Vagina (tissue), 2 donors: Measurements from ENCODE around the gene MBD3L5.

Source experiments
- POLR2A ChIP-seq, 2 donors: fragments of 450-650 bp; IDR thresholded peaks; one replicate each; pipeline ENCODE4 v1.6.1; 2017; ENCODE audit warnings: antibody characterized with exemption in 2 of 2, mild to moderate bottlenecking in 2 of 2, moderate library complexity in 2 of 2
- POLR2AphosphoS5 ChIP-seq, 2 donors: sonication (generic); formaldehyde crosslinking; IDR thresholded peaks; one replicate each; pipeline ENCODE4 v1.9.0; 2017; ENCODE audit warnings: antibody characterized with exemption in 2 of 2, mild to moderate bottlenecking in 2 of 2, low read depth in 1 of 2; ENCODE audit not compliant: insufficient read depth in 1 of 2
- TF ChIP-seq, protein P1 (sequence below), 3 experiments: fragments of 450-650 bp in 2 of 3; fragments of 200-600 bp in 1 of 3; sonication (generic) in 1 of 3; IDR thresholded peaks; one replicate each; pipeline ENCODE4 v1.5.1; 2017 to 2019; ENCODE audit warnings: antibody characterized with exemption in 3 of 3, mild to moderate bottlenecking in 2 of 3, moderate library complexity in 2 of 3

DNA sequence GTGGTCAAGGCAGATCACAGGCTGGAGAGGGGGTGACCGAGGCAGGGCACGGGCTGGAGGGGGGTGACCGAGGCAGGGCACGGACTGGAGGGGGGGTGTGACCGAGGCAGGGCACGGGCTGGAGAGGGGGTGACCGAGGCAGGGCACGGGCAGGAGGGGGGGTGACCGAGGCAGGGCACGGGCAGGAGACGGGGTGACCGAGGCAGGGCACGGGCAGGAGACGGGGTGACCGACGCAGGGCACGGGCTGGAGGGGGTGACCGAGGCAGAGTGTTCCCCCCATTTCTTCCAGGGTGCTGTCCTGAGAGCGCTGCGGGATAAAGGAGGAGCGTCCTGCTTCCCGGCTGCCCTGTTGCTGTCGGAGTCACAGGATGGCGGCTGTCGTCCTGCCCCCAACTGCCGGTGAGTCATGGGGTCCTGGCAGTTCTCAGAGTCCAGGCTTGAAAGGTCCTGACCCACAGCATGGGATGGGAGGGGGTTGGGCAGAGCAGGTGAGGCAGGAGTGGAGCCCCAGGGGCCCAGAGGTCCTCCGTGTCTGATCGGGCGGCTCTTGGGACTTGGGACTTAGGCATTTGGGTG, 44.4 kb downstream of the MBD3L5 start:
- TF ChIP-seq POLR2AphosphoS5 (IDR thresholded peaks at IDR 0.05; ENCODE audit: insufficient read depth in 1 of 2, low read depth in 1 of 2) (no peak), POLR2A (IDR thresholded peaks at IDR 0.05) (no peak)
- TF ChIP-seq, protein P1, sequence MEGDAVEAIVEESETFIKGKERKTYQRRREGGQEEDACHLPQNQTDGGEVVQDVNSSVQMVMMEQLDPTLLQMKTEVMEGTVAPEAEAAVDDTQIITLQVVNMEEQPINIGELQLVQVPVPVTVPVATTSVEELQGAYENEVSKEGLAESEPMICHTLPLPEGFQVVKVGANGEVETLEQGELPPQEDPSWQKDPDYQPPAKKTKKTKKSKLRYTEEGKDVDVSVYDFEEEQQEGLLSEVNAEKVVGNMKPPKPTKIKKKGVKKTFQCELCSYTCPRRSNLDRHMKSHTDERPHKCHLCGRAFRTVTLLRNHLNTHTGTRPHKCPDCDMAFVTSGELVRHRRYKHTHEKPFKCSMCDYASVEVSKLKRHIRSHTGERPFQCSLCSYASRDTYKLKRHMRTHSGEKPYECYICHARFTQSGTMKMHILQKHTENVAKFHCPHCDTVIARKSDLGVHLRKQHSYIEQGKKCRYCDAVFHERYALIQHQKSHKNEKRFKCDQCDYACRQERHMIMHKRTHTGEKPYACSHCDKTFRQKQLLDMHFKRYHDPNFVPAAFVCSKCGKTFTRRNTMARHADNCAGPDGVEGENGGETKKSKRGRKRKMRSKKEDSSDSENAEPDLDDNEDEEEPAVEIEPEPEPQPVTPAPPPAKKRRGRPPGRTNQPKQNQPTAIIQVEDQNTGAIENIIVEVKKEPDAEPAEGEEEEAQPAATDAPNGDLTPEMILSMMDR (IDR thresholded peaks at IDR 0.05) = no peak
